Non-pigmented ciliary epithelial cell (primary cell): ENCODE results near the gene LSM7.

Experiments
- DNase-seq: peaks from one replicate; pipeline ENCODE4 v3.0.0-alpha.2; 2010; ENCODE audit warnings: low read depth

The LSM7 gene

GRCh38 chr19:2278459-2279158 is 49.8 kb downstream of the LSM7 start:
- DNase-seq = no peak

DNA sequence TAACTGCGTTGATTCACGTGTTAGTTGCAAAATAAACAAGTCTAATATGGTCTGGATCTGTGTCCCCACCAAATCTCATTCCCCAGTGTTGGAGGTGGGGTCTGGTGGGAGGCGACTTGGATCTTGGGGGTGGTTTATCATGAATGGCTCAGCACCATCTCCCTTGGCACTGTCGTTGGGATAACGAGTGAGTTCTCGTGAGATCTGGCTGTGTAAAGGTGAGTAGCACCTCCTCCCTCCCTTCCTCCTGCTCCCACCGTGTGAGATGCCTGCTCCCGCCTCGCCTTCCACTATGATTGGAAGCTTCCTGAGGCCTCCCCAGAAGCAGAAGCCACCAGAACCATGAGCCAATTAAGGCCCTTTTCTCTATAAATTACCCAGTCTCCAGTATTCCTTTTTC is 51.2 kb downstream of the LSM7 start:
- no peak for DNase-seq

DNA sequence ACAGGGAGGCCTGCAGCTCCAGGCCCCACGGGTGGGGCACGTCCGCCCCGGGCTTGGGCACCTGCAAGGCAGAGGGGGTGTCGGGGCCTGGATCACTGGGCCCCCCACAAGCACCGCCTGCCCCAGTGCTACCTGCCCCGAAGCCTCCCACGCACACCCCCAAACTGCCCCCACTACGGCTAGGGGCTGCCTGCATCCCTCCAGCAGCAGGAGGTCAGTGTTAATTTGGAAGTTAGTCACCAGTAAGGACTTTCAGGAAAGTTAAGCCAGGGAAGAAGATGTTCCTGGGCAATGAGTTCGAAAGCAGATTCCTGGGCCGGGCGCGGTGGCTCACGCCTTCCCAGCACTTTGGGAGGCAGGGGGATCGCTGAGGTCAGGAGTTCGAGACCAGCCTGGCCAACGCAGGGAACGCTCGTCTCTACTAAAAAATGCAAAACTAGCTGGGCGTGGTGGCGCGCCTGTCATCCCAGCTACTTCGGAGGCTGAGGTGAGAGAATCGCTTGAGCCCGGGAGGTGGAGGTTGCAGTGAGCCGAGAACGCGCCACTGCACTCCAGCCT is 51.9 kb downstream of the LSM7 start:
- no peak for DNase-seq

- no peak for DNase-seq
These were observed 52.6 kb downstream of the LSM7 start for GRCh38 chr19:2275588-2276428.

DNA sequence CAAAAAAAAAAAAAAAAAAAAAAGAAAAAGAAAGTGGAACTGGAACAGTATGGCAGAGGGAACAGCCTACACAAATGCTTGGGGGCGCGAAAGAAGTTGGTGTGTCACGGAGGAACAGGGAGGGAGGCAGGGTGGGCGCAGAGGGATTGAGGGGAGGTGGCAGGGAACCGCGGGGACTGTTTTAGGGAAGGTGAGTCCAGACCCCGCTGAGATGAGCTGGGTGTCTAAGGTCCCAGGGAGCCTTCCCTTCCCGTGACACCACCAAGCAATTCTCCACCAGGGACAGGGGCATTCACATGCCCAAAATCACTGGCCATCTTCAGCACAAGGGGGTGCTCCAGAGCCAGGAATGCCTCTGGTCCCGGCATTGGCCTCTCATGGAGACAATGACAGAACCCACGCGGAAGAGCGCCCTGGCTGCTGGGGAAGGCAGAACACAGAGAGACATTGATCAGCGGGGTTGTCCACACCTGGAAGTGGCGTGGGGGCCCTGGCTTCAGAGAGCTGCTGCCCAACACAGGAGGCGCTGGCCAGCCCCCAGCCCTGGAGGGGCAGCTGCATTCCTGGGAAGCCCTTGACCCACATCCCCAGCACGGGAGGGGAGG is 53.4 kb downstream of the LSM7 start:
- no peak for DNase-seq

GRCh38 chr19:2274185-2274711 is 54.1 kb downstream of the LSM7 start:
- DNase-seq = no peak

DNA sequence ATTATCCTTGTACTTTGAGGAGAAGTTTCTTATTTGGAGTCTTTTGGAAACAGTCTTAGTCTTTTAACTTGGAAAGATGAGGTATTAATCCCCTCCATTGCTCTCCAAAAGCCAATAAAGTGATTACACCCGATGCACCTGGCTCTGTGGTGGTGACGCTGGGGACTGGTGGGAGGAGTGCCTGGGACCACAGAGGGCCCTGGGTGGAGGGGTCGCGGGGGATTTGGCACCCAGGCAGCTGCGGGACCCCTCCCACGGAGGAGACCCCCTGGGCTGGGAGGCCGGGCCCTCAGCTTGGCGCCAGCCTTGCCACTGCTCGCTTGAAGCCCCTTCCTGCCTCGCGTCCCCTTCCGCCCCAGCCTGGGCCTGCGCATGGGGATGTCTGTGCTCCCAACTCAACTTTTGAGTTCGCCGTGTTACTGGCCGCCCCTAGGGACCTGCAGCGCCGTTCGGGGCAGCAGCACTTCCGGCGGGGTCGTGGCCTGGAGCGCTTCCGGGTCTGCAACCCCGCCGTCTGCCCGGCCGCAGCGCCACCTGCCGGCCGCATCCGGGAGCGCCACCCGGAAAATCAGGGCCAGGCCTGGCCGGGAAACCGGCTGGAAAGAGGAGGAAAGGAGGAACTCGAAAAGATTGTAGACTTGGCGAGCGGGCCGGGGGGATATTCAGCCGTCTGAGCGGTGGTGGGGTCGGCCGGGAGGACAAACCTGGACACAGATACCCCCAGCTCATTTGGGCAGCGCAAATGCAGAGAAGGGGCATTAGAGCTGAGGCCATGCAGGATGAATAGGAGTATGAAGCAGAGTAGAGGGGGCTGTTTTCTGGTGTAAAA is 54.8 kb downstream of the LSM7 start:
- DNase-seq = no peak
